DND-41 (cell line): ENCODE data around the gene SIN3B.

Source experiments
- ATAC-seq: fragments of 200-7000 bp; cut with Tn5 transposase; 3 replicates; pipeline ENCODE4 v1.9.1; 2021; ENCODE audit warnings: low read depth; ENCODE audit not compliant: insufficient read depth
- DNase-seq: peaks from one replicate; pipeline ENCODE4 v3.0.0-alpha.2; 2020
- H2AFZ ChIP-seq: 2 replicates; pipeline ENCODE4 v1.6.0; 2012; ENCODE audit warnings: low read depth, low read length
- H3K27ac ChIP-seq: 2 replicates; pipeline ENCODE4 v1.5.1; 2012; ENCODE audit warnings: low read length, inconsistent platforms
- H3K27me3 ChIP-seq: fragments of 200-600 bp; sonication (generic); 2 replicates; pipeline ENCODE4 v1.6.0; 2012; ENCODE audit warnings: low read length, mild to moderate bottlenecking, inconsistent platforms; ENCODE audit not compliant: insufficient read depth, poor library complexity
- H3K36me3 ChIP-seq: 2 replicates; pipeline ENCODE4 v1.5.1; 2012; ENCODE audit warnings: low read length, inconsistent platforms; ENCODE audit not compliant: insufficient read depth
- H3K4me1 ChIP-seq: 2 replicates; pipeline ENCODE4 v1.5.1; 2012; ENCODE audit warnings: mild to moderate bottlenecking, low read length; ENCODE audit not compliant: insufficient read depth
- H3K4me2 ChIP-seq: 2 replicates; pipeline ENCODE4 v1.6.0; 2012; ENCODE audit warnings: mild to moderate bottlenecking, moderate library complexity, low read length, inconsistent platforms; ENCODE audit not compliant: insufficient read depth
- H3K4me3 ChIP-seq, 2 experiments: fragments of 200-600 bp in 1 of 2; shearing (Covaris generic) in 1 of 2; 2 replicates each; pipeline ENCODE4 v1.5.1; 2012 to 2016; ENCODE audit warnings: inconsistent platforms in 2 of 2, low read length in 2 of 2, mild to moderate bottlenecking in 2 of 2, low read depth in 1 of 2, moderate library complexity in 1 of 2
- H3K79me2 ChIP-seq: 2 replicates; pipeline ENCODE4 v1.6.0; 2012; ENCODE audit warnings: low read length, inconsistent platforms; ENCODE audit not compliant: insufficient read depth
- H3K9ac ChIP-seq: 2 replicates; pipeline ENCODE4 v1.6.0; 2012; ENCODE audit warnings: low read depth, mild to moderate bottlenecking, inconsistent platforms, low read length, moderate library complexity
- H3K9me3 ChIP-seq: 2 replicates; pipeline ENCODE4 v1.5.1; 2012; ENCODE audit warnings: low read length, moderate library complexity, mild to moderate bottlenecking, inconsistent platforms; ENCODE audit not compliant: insufficient read depth, severe bottlenecking
- H4K20me1 ChIP-seq: 2 replicates; pipeline ENCODE4 v1.6.0; 2012; ENCODE audit warnings: low read length; ENCODE audit not compliant: insufficient read depth
- CTCF ChIP-seq: IDR thresholded peaks from 2 replicates; pipeline ENCODE4 v1.5.1; 2012; ENCODE audit warnings: borderline replicate concordance, low read length, moderate library complexity, mild to moderate bottlenecking; ENCODE audit not compliant: poor library complexity, severe bottlenecking; ENCODE audit errors: extremely low read depth
- EZH2 ChIP-seq: IDR thresholded peaks from 3 replicates; pipeline ENCODE4 v1.6.1; 2012; ENCODE audit warnings: borderline replicate concordance, low read depth, mild to moderate bottlenecking, moderate library complexity, low read length, inconsistent platforms; ENCODE audit not compliant: severe bottlenecking

Gene SIN3B

GRCh38 chr19:16831531-16831930, 2.3 kb downstream of the SIN3B start:
- no peak overlapping the region for H3K9ac ChIP-seq
- peaks cover 46% of the 10 kb centered on the region for H3K36me3 ChIP-seq
- H3K27me3 ChIP-seq: no peaks in the 10 kb centered on the region
- DNase-seq (no peak), ATAC-seq (no peak)
- H3K4me3 ChIP-seq: no peak overlapping the region
- no peaks in the 10 kb centered on the region for H3K9me3 ChIP-seq
- peaks cover 30% of the 10 kb centered on the region for H3K79me2 ChIP-seq
- H3K4me1 ChIP-seq: peaks cover 19% of the 10 kb centered on the region
- no peak overlapping the region for H3K4me2 ChIP-seq
- TF ChIP-seq EZH2 (no peak), CTCF (no peak)
- H3K27ac ChIP-seq: no peak overlapping the region
- H2AFZ ChIP-seq: no peak overlapping the region
- H4K20me1 ChIP-seq: peaks cover 8% of the 10 kb centered on the region

- H3K4me2 ChIP-seq: no peak overlapping the region
- TF ChIP-seq CTCF (no peak), EZH2 (no peak)
- no peak overlapping the region for H2AFZ ChIP-seq
- no peaks in the 10 kb centered on the region for H3K9me3 ChIP-seq
- ATAC-seq: no peak
- no peak overlapping the region for H3K9ac ChIP-seq
- no peak overlapping the region for H3K4me3 ChIP-seq
- DNase-seq: no peak
- H3K79me2 ChIP-seq: peaks cover 35% of the 10 kb centered on the region
- no peaks in the 10 kb centered on the region for H3K27me3 ChIP-seq
- H3K36me3 ChIP-seq: peaks cover 74% of the 10 kb centered on the region
- no peak overlapping the region for H3K27ac ChIP-seq
- peaks cover 12% of the 10 kb centered on the region for H3K4me1 ChIP-seq
- peaks cover 22% of the 10 kb centered on the region for H4K20me1 ChIP-seq
Measured at GRCh38 chr19:16834747-16835146, 5.5 kb downstream of the SIN3B start.

- no peak overlapping the region for H2AFZ ChIP-seq
- no peak overlapping the region for H3K27ac ChIP-seq
- H3K79me2 ChIP-seq: peaks cover 20% of the 10 kb centered on the region; the same call in 1 of the 2 replicates
- H3K36me3 ChIP-seq: peaks cover 85% of the 10 kb centered on the region
- DNase-seq (no peak), ATAC-seq (no peak; the same call in 2 of the 3 replicates)
- TF ChIP-seq EZH2 (no peak), CTCF (peak; percentile 30)
- no peak overlapping the region for H3K4me3 ChIP-seq
- H3K9me3 ChIP-seq: no peaks in the 10 kb centered on the region
- H3K4me1 ChIP-seq: no peaks in the 10 kb centered on the region; the same call in 1 of the 2 replicates
- H3K9ac ChIP-seq: no peak overlapping the region
- no peak overlapping the region for H3K4me2 ChIP-seq
- peaks cover 22% of the 10 kb centered on the region for H4K20me1 ChIP-seq
- no peaks in the 10 kb centered on the region for H3K27me3 ChIP-seq
Measured at GRCh38 chr19:16836115-16837034, 7.2 kb downstream of the SIN3B start.
